DOHH2 (cell line): Measurements from ENCODE around the gene COL6A5.

Source experiments
- EZH2phosphoT487 ChIP-seq: fragments of 200-600 bp; sonication (generic); IDR thresholded peaks from 2 replicates; pipeline ENCODE4 v1.6.1; 2017; ENCODE audit warnings: borderline replicate concordance, mild to moderate bottlenecking, antibody characterized with exemption, low read length, moderate library complexity, mixed read lengths
- TF ChIP-seq, protein P1 (sequence below): fragments of 200-600 bp; sonication (generic); IDR thresholded peaks from one replicate; pipeline ENCODE4 v1.5.1; 2014; ENCODE audit warnings: antibody characterized with exemption, mild to moderate bottlenecking, low read depth, low read length; ENCODE audit not compliant: poor library complexity, severe bottlenecking

DNA sequence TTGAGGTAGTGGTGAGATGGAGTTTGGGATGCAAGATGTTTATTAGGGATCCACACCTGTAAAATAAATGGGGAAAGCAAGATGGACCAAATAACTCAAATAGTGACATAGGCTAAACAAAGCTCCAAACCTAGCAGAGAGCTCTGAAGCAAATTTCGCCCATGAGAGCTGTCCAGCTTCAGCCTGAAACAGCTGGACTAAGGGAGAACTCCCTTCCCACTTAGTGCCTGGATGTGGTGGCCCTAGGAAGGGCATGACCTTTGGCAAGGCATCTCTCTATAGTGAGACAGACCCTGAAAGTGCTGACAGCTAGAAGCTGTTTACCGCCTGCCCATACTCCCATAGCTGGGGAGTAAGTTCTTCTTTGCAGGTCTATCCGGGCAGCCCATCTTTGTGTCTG is 48.1 kb downstream of the COL6A5 start:
- TF ChIP-seq, protein P1, sequence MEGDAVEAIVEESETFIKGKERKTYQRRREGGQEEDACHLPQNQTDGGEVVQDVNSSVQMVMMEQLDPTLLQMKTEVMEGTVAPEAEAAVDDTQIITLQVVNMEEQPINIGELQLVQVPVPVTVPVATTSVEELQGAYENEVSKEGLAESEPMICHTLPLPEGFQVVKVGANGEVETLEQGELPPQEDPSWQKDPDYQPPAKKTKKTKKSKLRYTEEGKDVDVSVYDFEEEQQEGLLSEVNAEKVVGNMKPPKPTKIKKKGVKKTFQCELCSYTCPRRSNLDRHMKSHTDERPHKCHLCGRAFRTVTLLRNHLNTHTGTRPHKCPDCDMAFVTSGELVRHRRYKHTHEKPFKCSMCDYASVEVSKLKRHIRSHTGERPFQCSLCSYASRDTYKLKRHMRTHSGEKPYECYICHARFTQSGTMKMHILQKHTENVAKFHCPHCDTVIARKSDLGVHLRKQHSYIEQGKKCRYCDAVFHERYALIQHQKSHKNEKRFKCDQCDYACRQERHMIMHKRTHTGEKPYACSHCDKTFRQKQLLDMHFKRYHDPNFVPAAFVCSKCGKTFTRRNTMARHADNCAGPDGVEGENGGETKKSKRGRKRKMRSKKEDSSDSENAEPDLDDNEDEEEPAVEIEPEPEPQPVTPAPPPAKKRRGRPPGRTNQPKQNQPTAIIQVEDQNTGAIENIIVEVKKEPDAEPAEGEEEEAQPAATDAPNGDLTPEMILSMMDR = no peak
- TF ChIP-seq EZH2phosphoT487 = no peak
